Esophagus mucosa (tissue), 1 donor: ENCODE data around the gene SLC25A21. TPM values are rescaled to one million over a fixed set of nuclear protein-coding genes. Genes with fewer than 3 reads are reported as not detected.
A peak's percentile ranks its signal among the peaks of the same experiment; 100 is the strongest.
"Not testable (repeated sequence)": the region's sequence is repeated elsewhere in the genome, so short reads cannot be mapped to it uniquely, and the experiment has no call there.

Experiments
- ATAC-seq: fragments of 200-7000 bp; cut with Tn5 transposase; one replicate; pipeline ENCODE4 v1.9.1; 2020
- total RNA-seq: library from RNA; stranded (reverse); gene quantifications from one replicate; pipeline ENCODE4 v1.2.4, GENCODE V29; 2023
- donor health status: DM: yes; HTN: yes; CAD: no.

The SLC25A21 gene
- total RNA-seq, 1 donor from 2014 or later, result 0.80 TPM

GRCh38 chr14:37083599-37083998 lies 88.8 kb downstream of the SLC25A21 start:
- ATAC-seq, result no peak

- ATAC-seq, result no peak
These were observed 90.0 kb downstream of the SLC25A21 start for GRCh38 chr14:37082449-37082848.

GRCh38 chr14:37081856-37082255 lies 90.5 kb downstream of the SLC25A21 start:
- ATAC-seq, result no peak

- peak; percentile 96 for ATAC-seq
These were observed 91.2 kb downstream of the SLC25A21 start for GRCh38 chr14:37081218-37081617.

- no peak for ATAC-seq
These were observed 94.3 kb downstream of the SLC25A21 start for GRCh38 chr14:37078131-37078530.

- not testable (repeated sequence) for ATAC-seq
These were observed 98.1 kb downstream of the SLC25A21 start for GRCh38 chr14:37074320-37074719.

GRCh38 chr14:37063467-37064240 lies 108.8 kb downstream of the SLC25A21 start:
- ATAC-seq, result peak; percentile 85

GRCh38 chr14:37062191-37062803 lies 110.1 kb downstream of the SLC25A21 start:
- ATAC-seq, result no peak

- no peak for ATAC-seq
These were observed 110.7 kb downstream of the SLC25A21 start for GRCh38 chr14:37061697-37062096.

- ATAC-seq, result no peak
These were observed 111.7 kb downstream of the SLC25A21 start for GRCh38 chr14:37060496-37061260.

- ATAC-seq, result no peak
These were observed 114.6 kb downstream of the SLC25A21 start for GRCh38 chr14:37057776-37058175.

GRCh38 chr14:37056473-37056872 lies 115.9 kb downstream of the SLC25A21 start:
- no peak for ATAC-seq

GRCh38 chr14:37054869-37055268 lies 117.5 kb downstream of the SLC25A21 start:
- no peak for ATAC-seq

- no peak for ATAC-seq
These were observed 118.3 kb downstream of the SLC25A21 start for GRCh38 chr14:37054144-37054543.

GRCh38 chr14:37051680-37052079 lies 120.7 kb downstream of the SLC25A21 start:
- ATAC-seq, result no peak

GRCh38 chr14:37051153-37051552 lies 121.3 kb downstream of the SLC25A21 start:
- ATAC-seq, result no peak

GRCh38 chr14:37048666-37049071 lies 123.7 kb downstream of the SLC25A21 start:
- peak; percentile 96 for ATAC-seq

- no peak for ATAC-seq
These were observed 124.4 kb downstream of the SLC25A21 start for GRCh38 chr14:37047996-37048395.

GRCh38 chr14:37047226-37047625 lies 125.2 kb downstream of the SLC25A21 start:
- ATAC-seq, result no peak

GRCh38 chr14:37046815-37047214 lies 125.6 kb downstream of the SLC25A21 start:
- ATAC-seq, result no peak

GRCh38 chr14:37045340-37046061 lies 126.9 kb downstream of the SLC25A21 start:
- ATAC-seq, result no peak

GRCh38 chr14:37037636-37038387 lies 134.6 kb downstream of the SLC25A21 start:
- no peak for ATAC-seq
